Mucosa of descending colon (tissue), 3 donors: Measurements from ENCODE around the gene DMXL2. TPM values are rescaled to one million over a fixed set of nuclear protein-coding genes. Genes with fewer than 3 reads are reported as not detected.

Source experiments
- ATAC-seq: fragments of 200-7000 bp; cut with Tn5 transposase; one replicate; pipeline ENCODE4 v1.9.1; 2020; ENCODE audit warnings: mild to moderate bottlenecking, moderate library complexity
- DNase-seq, 3 donors: peaks; one replicate each; pipeline ENCODE4 v3.0.0-alpha.2; 2020
- H3K36me3 ChIP-seq: fragments of 200-600 bp; one replicate; pipeline ENCODE4 v1.8.0; 2021; ENCODE audit warnings: low read depth, mild to moderate bottlenecking
- H3K4me1 ChIP-seq: fragments of 200-600 bp; one replicate; pipeline ENCODE4 v1.8.0; 2021; ENCODE audit warnings: low read depth, mild to moderate bottlenecking
- H3K4me3 ChIP-seq: fragments of 200-600 bp; one replicate; pipeline ENCODE4 v1.8.0; 2021; ENCODE audit warnings: mild to moderate bottlenecking
- H3K9me3 ChIP-seq: fragments of 200-600 bp; one replicate; pipeline ENCODE4 v1.8.0; 2021; ENCODE audit warnings: mild to moderate bottlenecking
- CTCF ChIP-seq: fragments of 200-600 bp; IDR thresholded peaks from one replicate; pipeline ENCODE4 v1.8.0; 2022; ENCODE audit warnings: antibody characterized with exemption, mild to moderate bottlenecking
- intact Hi-C, 2 donors: fragments of 100-400 bp; cut with DNase I in 1 of 2; cut with micrococcal nuclease in 1 of 2; formaldehyde crosslinking; loops; one replicate each; pipeline versions ENCODE4 v1.11.0 to v1.11.1; 2022; cut with DNase I, micrococcal nuclease
- total RNA-seq, 3 donors: library from RNA; stranded (reverse); fragmentation: NEBNext Ultra II Directional in 2 of 3; extraction: Animal tissue kit (Norgen Biotek cat#: 25700) in 2 of 3; gene quantifications; one replicate each; pipeline versions ENCODE4 v1.2.1 to v1.2.4, GENCODE V29; 2021 to 2023
- donor health status: DM: no; HTN: no; CAD: no; lungs with moderate emphysema.
- donor health status: DM: no; HTN: no; CAD: no.
- donor health status: DM: no; HTN: yes; CAD: no.

The DMXL2 gene
- total RNA-seq, 3 donors from 2014 or later, result 36.5 to 45.5 (median 43.0) TPM

DNA sequence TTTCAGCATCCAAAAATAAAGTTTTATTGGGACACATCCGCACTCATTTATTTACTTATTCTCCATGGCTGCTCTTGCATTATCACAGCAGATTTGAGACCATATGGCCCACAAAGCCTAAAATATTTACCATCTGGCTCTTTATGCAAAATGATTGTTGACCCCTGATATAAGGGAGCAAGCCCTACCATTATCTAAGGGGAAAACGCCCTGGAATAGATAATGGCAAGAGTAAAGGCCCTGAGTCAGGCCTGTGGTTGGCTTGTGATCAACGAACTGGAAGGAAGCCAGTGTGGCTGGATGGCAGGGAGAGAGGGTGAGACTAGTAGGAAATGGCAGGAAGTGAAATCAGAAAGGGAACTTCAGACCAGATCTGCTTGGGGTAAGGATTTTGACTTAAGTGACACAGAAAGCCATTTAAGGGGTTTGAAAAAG, 24.6 kb upstream of the DMXL2 start:
- peak in 2 of 3 donors; percentile 59 to 66 for DNase-seq
- TF ChIP-seq CTCF, result no peak
- no peak overlapping the region for H3K4me3 ChIP-seq
- ATAC-seq, result peak; percentile 85
- H3K36me3 ChIP-seq, result no peaks in the 10 kb centered on the region
- no peaks in the 10 kb centered on the region for H3K9me3 ChIP-seq
- no peaks in the 10 kb centered on the region for H3K4me1 ChIP-seq
- intact Hi-C loops, result no loop called here

GRCh38 chr15:51642696-51643095, 20.1 kb upstream of the DMXL2 start:
- ATAC-seq (peak; percentile 64), DNase-seq (no peak)
- intact Hi-C loops, result no loop called here
- Histone ChIP-seq H3K9me3 (no peaks in the 10 kb centered on the region), H3K4me1 (no peaks in the 10 kb centered on the region), H3K4me3 (no peak overlapping the region), H3K36me3 (no peaks in the 10 kb centered on the region)
- no peak for TF ChIP-seq CTCF

DNA sequence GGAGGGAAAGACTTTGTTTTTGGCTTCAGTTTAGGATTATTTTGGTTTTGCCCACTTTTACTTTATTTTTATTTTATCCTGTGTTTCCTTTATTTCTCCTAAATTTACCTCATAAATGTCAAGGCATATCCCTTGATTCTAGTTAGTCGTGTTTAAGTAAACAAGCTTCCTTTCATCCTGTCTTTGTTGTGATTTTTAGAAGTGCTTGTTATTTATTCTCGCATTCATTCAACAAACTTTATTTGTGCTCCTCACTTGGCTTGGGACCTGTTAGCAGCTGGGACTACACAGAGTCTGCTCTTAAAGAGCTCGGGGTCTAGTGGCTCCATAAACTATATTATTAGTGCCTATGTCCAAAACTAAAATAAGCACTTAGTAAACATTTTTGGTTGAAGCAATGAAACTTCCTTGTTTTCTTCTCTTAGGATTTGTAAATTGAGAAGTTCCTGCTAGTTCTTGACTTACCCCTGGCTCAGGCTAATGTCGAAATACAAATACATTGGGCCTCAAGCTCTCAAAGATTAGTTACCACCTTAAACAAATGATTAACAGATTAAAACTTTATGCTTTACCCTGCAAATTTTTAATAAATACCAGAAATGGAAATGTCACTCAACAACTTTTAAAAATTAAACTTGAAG, 19.0 kb upstream of the DMXL2 start:
- Histone ChIP-seq H3K4me1 (no peaks in the 10 kb centered on the region), H3K4me3 (no peak overlapping the region), H3K36me3 (no peaks in the 10 kb centered on the region), H3K9me3 (no peaks in the 10 kb centered on the region)
- DNase-seq (no peak), ATAC-seq (no peak)
- intact Hi-C loops, result no loop called here
- no peak for TF ChIP-seq CTCF

DNA sequence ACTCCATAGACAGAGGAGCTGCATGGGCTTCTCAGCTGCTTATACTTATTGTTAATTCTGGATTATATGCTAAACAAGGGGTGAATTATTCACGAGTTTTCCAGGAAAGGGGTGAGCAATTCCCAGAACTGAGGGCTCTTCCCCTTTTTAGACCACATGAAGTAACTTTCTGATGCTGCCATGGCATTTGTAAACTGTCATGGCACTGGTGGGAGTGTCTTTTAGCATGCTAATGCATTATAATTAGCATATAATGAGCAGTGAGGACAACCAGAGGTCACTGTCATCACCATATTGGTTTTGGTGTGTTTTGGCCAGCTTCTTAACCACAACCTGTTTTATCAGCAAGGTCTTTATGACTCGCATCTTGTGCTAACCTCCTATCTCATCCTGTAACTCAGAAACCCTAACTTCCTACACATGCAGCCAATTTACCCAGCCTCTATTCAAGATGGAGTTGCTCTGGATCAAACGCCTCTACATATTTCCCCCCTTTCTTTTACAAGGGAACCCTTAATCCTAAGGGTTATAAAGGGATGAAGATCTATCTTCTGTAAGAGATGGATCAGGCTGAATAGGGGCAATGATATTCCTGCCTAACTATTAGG, 12.1 kb upstream of the DMXL2 start:
- no peaks in the 10 kb centered on the region for H3K36me3 ChIP-seq
- TF ChIP-seq CTCF, result no peak
- DNase-seq (no peak), ATAC-seq (no peak)
- no peak overlapping the region for H3K4me3 ChIP-seq
- intact Hi-C loops, result no loop called here
- no peaks in the 10 kb centered on the region for H3K9me3 ChIP-seq
- no peaks in the 10 kb centered on the region for H3K4me1 ChIP-seq

- H3K36me3 ChIP-seq, result no peaks in the 10 kb centered on the region
- DNase-seq (no peak), ATAC-seq (peak; percentile 58)
- peaks cover under 1% of the 10 kb centered on the region for H3K4me1 ChIP-seq
- no peak for TF ChIP-seq CTCF
- H3K9me3 ChIP-seq, result no peaks in the 10 kb centered on the region
- H3K4me3 ChIP-seq, result no peak overlapping the region
- intact Hi-C loops, result no loop called here
Observed at GRCh38 chr15:51629612-51630011, 7.0 kb upstream of the DMXL2 start.
